AML-193 (cell line): ENCODE measurements around the gene TSPO2.
A peak's percentile ranks its signal among the peaks of the same experiment; 100 is the strongest.

Experiments
- DNase-seq, 2 experiments: peaks; one replicate each; lab custom pipeline; 2025; lab: John Stamatoyannopoulos, UW

Gene TSPO2

GRCh38 chr6:41075651-41076626, 33.7 kb downstream of the TSPO2 start:
- DNase-seq, result no peak

- DNase-seq, result no peak
Observed at GRCh38 chr6:41077536-41077935, 35.3 kb downstream of the TSPO2 start.

- no peak for DNase-seq
Observed at GRCh38 chr6:41078101-41078500, 35.8 kb downstream of the TSPO2 start.

- no peak for DNase-seq
Observed at GRCh38 chr6:41079080-41079479, 36.8 kb downstream of the TSPO2 start.

- DNase-seq, result no peak
Observed at GRCh38 chr6:41080621-41081020, 38.4 kb downstream of the TSPO2 start.

GRCh38 chr6:41083072-41083471, 40.8 kb downstream of the TSPO2 start:
- no peak for DNase-seq

GRCh38 chr6:41085182-41085581, 42.9 kb downstream of the TSPO2 start:
- no peak for DNase-seq

- no peak for DNase-seq
Observed at GRCh38 chr6:41088451-41088850, 46.2 kb downstream of the TSPO2 start.

- DNase-seq, result no peak
Observed at GRCh38 chr6:41090841-41091761, 48.8 kb downstream of the TSPO2 start.

GRCh38 chr6:41092421-41093140, 50.3 kb downstream of the TSPO2 start:
- DNase-seq, result peak; percentile 60 to 68

- DNase-seq, result no peak
Observed at GRCh38 chr6:41093729-41094128, 51.5 kb downstream of the TSPO2 start.
